Stimulated activated CD8-positive, alpha-beta memory T cell treated with anti-CD3 and anti-CD28 coated beads, Interleukin-7, amount 100 ng/mL, for 4 hours (primary cell): ENCODE data around the gene MTNR1A.

Experiments
- DNase-seq, 2 donors: peaks; one replicate each; pipeline ENCODE4 v3.0.0-alpha.2; 2020; ENCODE audit warnings: low read depth in 2 of 2

The MTNR1A gene

GRCh38 chr4:186554914-186555827 is at the start of gene MTNR1A:
Gene MTNR1A (minus strand): TSS chr4:186555567. CDS start chr4:186555365, 202 bp downstream.
- no peak for DNase-seq

GRCh38 chr4:186604124-186604807 is 48.9 kb upstream of the MTNR1A start:
- no peak for DNase-seq

- no peak for DNase-seq
Observed at GRCh38 chr4:186602978-186603377, 47.6 kb upstream of the MTNR1A start.

GRCh38 chr4:186599483-186599882 is 44.1 kb upstream of the MTNR1A start:
- DNase-seq = no peak

DNA sequence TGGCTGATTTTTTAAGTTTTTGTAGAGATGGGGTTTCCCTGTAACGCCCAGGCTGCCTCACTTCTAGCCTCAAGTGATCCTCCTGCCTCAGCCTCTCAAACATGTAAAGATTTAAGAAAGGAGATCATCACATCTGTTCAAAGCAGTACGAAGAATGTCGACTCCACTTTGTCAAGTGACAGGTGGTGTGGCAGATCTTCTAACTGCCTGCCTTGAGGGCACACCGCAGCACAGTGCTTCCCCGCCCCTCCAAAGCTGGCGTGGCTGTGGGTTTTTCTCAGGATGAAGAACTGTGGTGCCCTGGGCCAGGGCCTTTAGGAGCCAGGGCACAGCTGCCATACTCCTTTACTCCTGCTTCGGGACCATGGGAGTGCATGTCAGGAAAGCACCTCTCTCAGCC is 43.3 kb upstream of the MTNR1A start:
- DNase-seq = no peak

DNA sequence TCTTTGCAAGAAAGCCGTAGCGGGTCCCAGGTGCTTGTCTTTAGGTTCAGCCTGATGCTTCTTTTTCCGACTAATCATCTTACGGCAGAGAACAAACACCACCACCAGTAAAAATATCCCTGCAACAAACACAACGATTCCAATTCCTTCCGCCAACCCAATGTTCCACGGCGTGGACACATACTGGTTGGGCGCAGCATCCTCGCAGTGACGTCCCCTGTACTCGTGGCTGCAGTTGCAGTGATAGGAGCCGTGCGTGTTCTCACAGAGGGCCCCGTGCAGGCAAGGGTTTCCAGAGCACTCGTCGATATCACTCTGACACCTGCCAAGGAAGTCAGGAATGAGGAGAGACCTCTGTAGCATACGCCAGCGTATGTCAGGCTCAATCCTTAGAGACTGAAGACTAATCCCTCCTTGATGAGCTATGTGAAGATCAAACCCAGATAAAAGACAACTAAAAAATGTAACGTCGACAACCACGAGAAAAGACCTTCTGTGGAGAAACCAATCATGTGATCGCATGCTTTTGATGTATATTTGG is 41.6 kb upstream of the MTNR1A start:
- DNase-seq = no peak

GRCh38 chr4:186596346-186596745 is 41.0 kb upstream of the MTNR1A start:
- no peak for DNase-seq

DNA sequence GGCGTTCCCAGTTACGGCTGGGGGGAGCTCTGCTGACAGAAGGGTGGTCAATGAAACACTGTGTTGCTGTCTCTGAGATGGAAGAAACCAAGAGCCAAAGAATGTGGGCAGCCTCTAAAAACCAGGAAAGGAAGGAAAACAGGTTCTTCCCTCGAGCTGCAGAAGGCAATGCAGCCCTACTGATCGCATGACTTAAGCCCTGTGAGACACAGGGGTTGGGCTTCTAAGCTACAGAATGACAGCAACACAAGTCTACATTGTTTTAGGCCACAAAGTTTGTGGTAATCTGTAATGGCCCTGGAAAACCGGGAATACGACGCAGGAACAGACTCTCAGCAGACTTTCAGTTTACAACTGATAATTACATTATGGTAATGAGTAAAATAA is 38.2 kb upstream of the MTNR1A start:
- DNase-seq = no peak

DNA sequence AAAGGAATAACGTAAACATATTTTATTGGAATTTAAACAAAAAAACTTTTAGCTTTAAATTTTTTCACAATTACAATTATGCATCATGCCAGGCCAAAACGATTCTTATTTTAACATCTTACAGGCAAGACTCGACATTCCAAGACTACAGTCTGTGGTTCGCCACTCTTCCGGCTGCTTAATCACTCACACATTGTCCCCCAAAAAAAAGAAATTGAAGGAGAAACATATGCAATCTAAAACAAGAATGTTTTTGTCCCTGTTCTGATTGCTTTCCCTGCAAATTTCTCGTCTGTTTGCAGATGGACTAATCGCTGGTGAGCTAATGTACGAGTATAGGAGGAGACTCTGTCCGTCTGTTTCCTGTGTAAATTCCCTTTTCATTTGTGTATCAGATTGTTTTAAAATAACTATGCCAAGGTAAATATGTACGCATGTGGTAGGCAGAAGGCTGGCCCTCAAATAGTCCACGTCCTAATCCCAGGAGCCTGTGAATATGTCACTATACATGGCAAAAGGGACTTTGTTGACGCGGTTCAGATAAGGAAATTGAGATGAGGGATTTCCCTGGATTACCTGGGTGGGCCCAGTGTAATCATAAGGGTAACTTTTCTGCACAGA is 37.7 kb upstream of the MTNR1A start:
- DNase-seq = no peak

- no peak for DNase-seq
Observed at GRCh38 chr4:186592445-186592844, 37.1 kb upstream of the MTNR1A start.

- no peak for DNase-seq
Observed at GRCh38 chr4:186591651-186592050, 36.3 kb upstream of the MTNR1A start.

DNA sequence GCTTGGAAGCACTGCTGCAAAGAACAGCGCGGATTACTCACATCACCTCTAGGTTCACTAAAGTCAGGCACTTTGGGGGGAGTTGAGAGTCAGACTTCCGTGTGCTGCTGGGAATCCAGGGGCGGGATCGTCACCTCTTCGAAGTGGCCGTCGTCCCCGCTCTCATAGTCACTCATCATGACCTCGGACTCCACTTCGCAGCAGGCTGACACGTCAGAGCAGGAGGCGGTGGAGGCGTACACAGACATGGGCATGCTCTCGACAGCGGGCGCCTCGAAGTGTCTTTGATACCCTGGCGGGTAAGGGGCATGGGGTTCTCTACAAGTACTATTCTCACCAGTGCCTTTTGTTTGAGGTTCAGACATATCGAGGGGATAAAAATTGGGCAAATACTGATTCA is 33.1 kb upstream of the MTNR1A start:
- DNase-seq = no peak

DNA sequence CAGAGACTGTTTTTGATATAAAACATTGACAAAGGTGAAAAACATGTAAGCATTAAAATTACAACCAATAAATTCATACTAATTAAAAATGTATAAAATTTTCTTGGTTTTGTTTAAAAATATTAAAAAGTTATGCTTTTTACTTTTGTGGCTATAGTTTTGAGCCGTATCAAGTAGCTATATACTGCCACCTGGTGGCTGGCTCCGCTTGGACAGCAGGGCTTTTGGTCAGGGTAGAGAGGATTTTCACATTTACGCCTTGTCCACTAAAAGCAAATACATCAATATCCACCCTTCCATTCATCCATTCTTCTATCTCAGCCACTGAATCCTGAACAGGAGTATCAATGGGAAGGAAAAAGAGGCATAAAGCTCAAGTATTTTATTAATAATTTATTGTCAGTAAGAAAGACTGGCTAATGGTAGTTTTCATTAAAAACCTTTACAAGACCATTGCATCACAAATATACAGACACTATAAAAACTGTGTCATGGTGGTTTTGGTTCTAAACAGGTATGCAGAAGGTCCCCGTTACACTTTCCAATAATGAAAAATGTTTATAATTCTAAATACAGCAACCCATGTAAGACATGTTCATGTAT is 32.1 kb upstream of the MTNR1A start:
- peak; percentile 8 to 15 for DNase-seq

DNA sequence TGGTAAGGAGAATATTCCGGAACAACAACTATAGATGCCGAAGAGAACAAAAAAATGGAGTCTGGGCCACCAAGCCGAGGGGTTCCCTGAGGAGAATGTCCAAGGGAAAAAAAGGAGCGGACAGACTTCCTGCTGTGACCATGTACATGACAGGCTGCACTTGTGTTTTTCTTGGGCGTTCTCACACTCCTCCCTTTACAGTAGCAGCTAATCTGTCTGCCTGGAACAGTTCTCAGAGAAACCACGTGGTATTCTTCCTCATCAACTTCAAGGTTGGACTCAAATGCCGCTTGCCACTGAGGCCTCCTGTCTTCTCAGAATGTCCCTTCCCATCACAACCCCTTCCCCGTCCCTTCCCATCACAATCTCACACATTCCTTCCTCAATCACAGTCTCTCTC is 30.8 kb upstream of the MTNR1A start:
- no peak for DNase-seq

- DNase-seq = no peak
Observed at GRCh38 chr4:186584912-186585311, 29.5 kb upstream of the MTNR1A start.

- no peak for DNase-seq
Observed at GRCh38 chr4:186581421-186581820, 26.1 kb upstream of the MTNR1A start.

GRCh38 chr4:186580669-186581068 is 25.3 kb upstream of the MTNR1A start:
- DNase-seq = no peak

GRCh38 chr4:186570193-186570996 is 15.0 kb upstream of the MTNR1A start:
- no peak for DNase-seq

GRCh38 chr4:186569533-186570192 is 14.3 kb upstream of the MTNR1A start:
- DNase-seq = no peak

GRCh38 chr4:186566068-186566467 is 10.7 kb upstream of the MTNR1A start:
- no peak for DNase-seq

GRCh38 chr4:186563761-186564160 is 8.4 kb upstream of the MTNR1A start:
- no peak for DNase-seq
